HEK293T (cell line): Measurements from ENCODE around the gene NTSR1.

ENCODE experiments used
- ARNT ChIP-seq: fragments of 450-650 bp; IDR thresholded peaks from 2 replicates; pipeline ENCODE4 v1.6.1; 2017; ENCODE audit warnings: mild to moderate bottlenecking
- BHLHE40 ChIP-seq: fragments of 450-650 bp; IDR thresholded peaks from 2 replicates; pipeline ENCODE4 v1.6.1; 2016; ENCODE audit warnings: mild to moderate bottlenecking, moderate library complexity, borderline replicate concordance
- CTBP1 ChIP-seq: fragments of 450-650 bp; IDR thresholded peaks from 2 replicates; pipeline ENCODE4 v1.6.1; 2016; ENCODE audit warnings: borderline replicate concordance
- ELF4 ChIP-seq: fragments of 450-650 bp; IDR thresholded peaks from 2 replicates; pipeline ENCODE4 v1.6.1; 2017; ENCODE audit warnings: antibody characterized with exemption
- FOXA1 ChIP-seq: fragments of 450-650 bp; IDR thresholded peaks from 2 replicates; pipeline ENCODE4 v1.6.1; 2016; ENCODE audit warnings: mild to moderate bottlenecking
- FOXK2 ChIP-seq: fragments of 450-650 bp; IDR thresholded peaks from 2 replicates; pipeline ENCODE4 v1.6.1; 2016; ENCODE audit warnings: mild to moderate bottlenecking
- FOXM1 ChIP-seq: fragments of 450-650 bp; IDR thresholded peaks from 2 replicates; pipeline ENCODE4 v1.6.1; 2017; ENCODE audit warnings: mild to moderate bottlenecking, borderline replicate concordance
- HDGF ChIP-seq: fragments of 450-650 bp; IDR thresholded peaks from 2 replicates; pipeline ENCODE4 v1.6.1; 2017; ENCODE audit warnings: antibody characterized with exemption, borderline replicate concordance
- L3MBTL2 ChIP-seq: fragments of 450-650 bp; conservative IDR thresholded peaks from 2 replicates; pipeline ENCODE4 v1.6.1; 2016; ENCODE audit warnings: mild to moderate bottlenecking
- NFRKB ChIP-seq: fragments of 450-650 bp; IDR thresholded peaks from 2 replicates; pipeline ENCODE4 v1.6.1; 2016; ENCODE audit warnings: mild to moderate bottlenecking, moderate library complexity
- SP1 ChIP-seq: fragments of 450-650 bp; IDR thresholded peaks from 2 replicates; pipeline ENCODE4 v1.6.1; 2017
- SUZ12 ChIP-seq: fragments of 450-650 bp; IDR thresholded peaks from 2 replicates; pipeline ENCODE4 v1.6.1; 2016; ENCODE audit warnings: mild to moderate bottlenecking
- TF ChIP-seq, protein P1 (sequence below): fragments of 450-650 bp; IDR thresholded peaks from 2 replicates; pipeline ENCODE4 v1.6.1; 2016

DNA sequence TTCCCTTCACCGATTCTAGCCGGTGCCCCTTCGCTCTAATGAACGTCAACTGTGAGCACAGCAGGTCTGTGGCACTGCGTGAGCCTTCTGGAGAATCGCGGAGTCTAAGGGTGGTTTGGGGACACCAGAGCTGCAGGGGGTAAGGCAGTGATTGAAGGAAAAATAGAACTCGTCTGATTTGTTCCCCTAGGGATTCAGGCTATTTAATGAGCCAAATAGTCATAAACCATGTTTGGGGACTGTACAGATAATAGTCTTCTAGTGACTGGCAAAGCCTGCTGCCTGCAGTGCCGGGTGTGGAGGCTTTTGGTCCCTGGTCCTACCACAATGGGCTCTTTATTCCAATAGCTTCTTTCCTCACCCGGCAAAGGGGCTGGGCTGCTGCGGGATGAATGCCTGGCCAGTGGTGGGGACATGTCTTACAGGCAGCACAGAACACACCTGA lies 11.1 kb upstream of the NTSR1 start:
- TF ChIP-seq SP1 (no peak), NFRKB (no peak), FOXK2 (no peak), FOXA1 (no peak), SUZ12 (no peak), ELF4 (no peak), FOXM1 (no peak), CTBP1 (no peak), ARNT (no peak), BHLHE40 (no peak), L3MBTL2 (no peak), HDGF (no peak)
- TF ChIP-seq, protein P1, sequence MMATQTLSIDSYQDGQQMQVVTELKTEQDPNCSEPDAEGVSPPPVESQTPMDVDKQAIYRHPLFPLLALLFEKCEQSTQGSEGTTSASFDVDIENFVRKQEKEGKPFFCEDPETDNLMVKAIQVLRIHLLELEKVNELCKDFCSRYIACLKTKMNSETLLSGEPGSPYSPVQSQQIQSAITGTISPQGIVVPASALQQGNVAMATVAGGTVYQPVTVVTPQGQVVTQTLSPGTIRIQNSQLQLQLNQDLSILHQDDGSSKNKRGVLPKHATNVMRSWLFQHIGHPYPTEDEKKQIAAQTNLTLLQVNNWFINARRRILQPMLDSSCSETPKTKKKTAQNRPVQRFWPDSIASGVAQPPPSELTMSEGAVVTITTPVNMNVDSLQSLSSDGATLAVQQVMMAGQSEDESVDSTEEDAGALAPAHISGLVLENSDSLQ: no peak
